HG03175 (cell line): ENCODE data around the gene SNPH.

Source experiments
- ATAC-seq: cut with Tn5 transposase; IDR thresholded peaks from one replicate; pipeline ENCODE4 v1.9.1; 2021; ENCODE audit warnings: mild to moderate bottlenecking, moderate library complexity; ENCODE audit not compliant: unreplicated experiment

The SNPH gene

DNA sequence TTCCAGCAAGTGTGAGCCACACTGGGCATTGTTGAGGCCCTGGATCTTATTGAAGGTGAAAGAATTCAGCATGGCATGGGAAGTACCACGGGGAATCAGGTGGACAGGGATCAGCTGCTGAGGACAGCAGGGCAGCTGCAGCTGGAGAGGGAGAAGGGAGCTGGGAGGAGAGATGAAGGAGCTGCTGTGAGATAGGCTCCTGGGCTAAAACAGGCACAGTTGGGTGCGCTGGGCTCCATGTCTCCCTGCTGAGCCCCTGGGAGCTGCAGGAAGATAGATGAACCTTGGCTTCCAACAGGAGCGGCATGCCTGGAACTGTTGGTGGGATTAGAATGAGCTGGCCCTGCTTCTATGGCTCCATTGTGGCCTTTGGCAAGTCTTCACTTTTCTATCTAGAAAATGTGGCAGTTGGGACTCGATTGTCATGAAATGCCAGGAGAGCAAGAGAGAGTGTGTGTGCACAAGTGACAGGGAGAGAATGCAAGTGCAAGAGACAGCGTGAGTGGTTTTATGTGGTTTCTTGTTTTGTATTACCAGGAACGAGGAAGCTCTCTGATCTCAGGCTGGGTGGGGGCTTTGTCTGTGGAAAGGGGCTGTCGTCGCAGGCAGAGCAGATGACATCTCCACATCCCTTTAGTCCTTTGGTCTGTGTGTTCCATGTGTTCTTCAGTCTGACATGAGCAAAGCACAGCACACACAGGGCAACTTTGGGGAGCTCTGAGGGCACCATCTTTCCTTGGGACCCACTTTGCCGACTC lies 20.4 kb downstream of the SNPH start:
- ATAC-seq: no peak

DNA sequence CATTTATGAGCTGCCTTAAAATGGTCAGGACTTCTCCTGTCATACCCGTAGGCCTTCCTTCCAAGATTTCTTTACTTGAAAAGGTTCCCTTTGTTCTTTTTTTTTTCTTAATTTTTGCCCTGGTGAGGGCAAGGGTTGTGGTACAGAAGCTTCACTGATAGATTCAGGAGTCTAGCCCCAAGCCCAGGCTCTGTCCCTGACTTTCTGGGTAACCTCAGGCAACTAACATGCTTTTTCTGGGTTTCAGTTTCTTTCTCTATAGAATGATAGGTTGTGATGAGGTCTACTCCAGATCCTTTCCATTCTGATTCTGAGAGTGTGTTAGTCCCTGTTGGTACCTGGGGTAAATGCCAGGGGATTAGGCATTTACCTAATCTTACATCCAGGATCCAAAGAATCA lies 21.2 kb downstream of the SNPH start:
- no peak for ATAC-seq

DNA sequence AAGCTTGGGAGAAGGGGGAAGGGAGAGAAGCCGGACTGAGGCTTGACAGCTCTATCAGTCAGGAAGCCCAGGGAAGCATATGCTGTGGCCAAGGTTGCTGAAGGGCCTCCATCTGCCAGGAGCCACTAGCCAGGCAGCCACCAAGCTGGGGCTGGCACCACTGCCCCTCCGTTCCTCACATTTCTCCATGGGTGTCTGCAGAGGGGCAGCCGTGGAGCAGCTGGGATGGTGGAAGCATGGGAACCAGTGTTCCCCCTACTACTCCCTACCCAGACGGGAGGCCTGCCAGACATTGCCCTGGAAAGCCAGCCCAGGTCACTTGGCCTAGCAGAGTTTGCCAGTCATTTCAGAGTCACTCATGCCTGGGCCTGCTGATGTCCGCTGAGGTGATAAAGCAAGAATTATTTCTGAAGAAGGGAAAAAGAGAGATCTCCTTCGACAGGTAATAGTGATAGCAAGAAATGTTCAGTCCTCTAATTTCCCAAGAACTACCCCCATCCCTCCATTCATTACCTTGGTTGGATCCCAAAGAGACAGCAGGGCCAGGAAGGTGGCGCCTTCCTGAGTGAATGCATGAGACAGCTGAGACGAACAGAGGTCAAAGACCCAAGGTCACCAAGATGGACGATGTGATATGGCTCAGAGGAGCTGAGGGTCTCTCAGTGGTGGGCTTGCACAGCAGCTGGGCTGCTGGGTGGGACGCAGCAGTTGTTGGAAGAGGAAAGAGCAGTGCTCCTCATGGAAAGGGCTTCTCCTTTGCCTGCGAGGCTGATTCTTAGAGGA lies 21.9 kb downstream of the SNPH start:
- no peak for ATAC-seq

DNA sequence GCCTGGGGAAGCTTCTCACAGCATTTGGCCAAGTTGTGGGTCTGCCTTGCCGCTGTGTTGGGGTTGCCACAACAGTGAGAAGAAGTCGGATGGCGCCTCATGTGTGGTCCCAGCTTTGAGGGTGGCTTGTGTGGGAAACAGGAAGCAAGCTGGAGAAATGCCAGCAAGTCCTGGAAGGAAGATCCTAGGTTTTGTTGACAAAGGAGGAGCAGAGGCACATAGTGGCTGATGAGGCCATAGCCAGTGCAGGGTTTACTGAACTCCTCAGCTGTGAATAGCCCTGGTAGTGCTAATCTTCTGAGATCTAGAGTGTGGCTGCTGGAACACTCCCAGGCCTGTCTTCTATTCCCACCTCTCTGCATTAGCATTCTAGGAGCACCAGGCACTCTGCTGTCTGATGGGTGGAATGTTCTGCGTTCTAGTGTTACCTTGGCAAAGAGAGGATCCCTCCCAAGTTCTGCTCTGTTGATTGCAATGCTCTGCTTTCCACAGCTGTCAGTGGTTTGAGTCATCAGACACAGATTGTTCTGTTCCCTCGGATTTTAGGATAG lies 25.2 kb downstream of the SNPH start:
- ATAC-seq: no peak

DNA sequence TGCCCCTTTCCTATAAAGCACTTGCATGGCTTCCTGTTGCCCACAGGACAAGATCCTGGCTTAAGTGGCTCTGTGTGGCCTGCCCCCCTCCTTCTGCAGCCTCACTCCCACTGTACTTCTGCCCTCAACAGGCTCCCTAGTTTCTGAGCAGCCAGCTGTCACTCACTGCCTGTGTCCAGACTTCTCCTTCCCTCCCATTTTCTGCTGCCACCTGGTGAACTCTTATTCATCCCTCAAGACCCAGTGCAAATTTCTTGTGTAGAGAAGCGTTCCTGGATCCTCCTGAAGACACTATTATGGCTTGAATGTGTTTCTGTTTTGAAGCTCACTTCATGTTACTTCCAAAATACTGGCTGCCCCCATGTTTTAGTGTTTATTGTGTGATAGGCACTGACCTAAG lies 26.5 kb downstream of the SNPH start:
- no peak for ATAC-seq

DNA sequence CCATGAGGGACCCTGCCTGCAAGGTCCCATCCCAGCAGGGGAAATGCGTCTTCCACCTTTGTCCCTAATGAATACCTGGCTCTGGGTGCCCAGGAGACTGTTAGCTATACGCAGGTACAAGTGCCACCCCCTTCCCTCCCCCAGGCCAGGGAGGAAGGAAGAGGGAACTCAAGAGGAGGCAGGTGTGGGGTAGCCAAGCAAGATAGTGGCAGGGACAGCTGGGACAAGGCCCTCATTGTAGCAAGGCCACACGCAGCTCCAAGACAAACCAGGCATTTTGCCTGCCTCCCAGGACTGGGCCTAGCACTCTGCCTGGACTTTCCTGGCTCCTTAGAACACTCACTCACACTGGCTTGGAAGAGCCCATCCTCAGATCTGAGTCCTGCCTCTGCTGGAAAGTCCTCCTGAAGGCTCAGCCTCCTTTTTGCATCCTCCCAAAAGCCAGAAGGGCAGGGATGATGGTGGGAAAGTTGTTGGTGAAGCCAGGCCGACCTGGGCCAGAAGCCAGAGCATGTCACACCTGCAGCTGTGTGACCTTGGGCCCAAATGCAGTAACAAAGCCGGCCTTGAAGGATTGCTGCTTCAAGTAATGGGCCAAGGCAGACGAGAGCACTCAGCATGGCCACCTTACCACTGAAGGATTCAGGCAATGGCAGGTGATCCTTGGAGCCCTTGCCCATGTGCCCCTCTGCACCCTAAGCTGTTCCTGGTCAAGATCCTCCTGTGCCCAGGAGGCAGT lies 27.7 kb downstream of the SNPH start:
- ATAC-seq: no peak

DNA sequence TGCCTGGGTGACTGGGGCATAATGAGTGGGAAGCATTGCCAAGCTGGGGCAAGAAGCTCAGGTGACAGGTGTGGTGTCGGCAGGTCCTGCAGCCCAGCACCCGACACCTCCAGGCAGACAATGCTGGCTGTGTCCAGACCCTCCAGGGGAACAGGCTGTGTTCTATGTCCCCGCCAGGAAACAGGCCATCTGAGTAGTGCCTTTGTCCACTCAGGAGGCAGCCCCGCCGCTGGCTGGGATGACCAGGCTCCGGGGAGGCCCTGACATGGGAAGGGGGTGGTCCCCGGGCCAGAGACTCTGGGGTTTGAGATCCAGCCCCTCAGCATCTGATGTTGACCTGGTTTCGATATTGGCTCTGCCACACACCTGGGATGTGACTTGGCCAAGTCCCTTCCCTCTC lies 28.4 kb downstream of the SNPH start:
- ATAC-seq: no peak

DNA sequence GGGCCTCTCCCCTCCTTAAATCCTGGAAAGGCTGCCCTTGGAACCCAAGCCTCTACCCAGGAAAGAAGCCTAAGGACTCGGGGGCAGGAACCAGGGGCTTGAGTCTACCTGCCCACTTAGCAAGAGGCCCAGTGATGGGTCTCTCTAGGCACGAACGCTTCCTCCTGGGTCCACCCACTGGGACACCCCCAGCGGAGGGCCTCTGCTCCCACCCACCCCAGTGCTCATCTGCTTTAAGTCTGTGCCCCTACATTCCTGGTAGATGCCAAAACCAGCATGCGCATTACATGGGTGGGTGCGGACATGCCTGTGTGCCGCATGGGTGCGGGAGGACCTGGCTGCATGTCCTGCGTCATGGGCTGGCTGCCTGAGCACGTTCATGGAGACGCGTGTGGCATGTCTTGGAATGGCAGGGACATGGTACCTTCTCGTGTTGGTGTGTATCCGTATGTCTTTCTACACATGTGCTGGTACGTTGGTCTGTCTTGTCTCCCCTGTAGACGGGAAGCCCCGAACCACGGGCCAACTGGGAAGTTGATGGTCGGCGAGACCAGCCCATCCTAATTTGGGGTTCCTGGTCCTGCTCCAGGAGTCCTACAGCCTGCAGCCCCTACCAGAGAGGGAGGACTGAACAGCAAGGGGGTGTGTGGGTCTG lies 29.3 kb downstream of the SNPH start:
- no peak for ATAC-seq

DNA sequence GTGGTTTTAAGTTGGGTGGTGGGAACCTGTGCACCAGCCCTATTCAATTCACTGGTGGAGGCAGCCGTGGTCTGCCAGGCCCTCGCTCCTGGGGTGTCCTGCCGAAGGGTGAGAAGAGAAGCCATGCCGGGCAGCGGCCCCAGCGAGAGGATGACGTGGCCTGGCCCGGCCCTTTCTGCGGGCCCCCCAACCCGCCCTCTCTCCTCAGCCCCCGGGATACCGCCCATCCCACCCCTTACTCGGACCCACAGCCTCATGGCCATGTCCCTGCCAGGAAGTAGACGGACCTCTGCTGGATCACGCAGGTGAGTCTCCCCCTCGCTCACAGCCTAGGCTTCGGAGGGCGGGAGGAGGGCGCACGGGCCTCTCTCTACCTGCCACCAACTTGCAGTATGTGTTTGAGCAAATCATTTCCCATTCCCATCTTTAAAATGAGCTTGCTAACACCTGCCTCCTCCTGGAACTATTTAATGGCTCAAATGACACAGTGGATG lies 30.1 kb downstream of the SNPH start:
- no peak for ATAC-seq

DNA sequence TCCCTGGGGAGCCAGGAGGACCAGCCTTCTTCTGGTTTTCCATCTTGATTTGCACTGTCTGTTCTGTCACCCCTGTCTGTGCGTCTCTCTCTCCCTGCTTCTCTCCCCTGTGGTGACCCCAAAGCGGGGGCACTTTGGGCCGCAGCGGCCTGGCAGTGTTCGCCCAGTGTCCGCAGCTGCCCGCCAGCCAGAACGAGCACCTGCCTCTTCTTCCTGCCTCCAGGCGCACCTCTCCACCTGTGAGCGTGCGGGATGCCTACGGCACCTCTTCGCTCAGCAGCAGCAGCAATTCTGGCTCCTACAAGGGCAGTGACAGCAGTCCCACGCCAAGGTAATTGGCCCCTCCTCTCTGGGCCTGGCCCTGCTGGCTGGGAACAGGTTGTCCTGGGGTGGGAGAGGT lies 30.8 kb downstream of the SNPH start:
- no peak for ATAC-seq

DNA sequence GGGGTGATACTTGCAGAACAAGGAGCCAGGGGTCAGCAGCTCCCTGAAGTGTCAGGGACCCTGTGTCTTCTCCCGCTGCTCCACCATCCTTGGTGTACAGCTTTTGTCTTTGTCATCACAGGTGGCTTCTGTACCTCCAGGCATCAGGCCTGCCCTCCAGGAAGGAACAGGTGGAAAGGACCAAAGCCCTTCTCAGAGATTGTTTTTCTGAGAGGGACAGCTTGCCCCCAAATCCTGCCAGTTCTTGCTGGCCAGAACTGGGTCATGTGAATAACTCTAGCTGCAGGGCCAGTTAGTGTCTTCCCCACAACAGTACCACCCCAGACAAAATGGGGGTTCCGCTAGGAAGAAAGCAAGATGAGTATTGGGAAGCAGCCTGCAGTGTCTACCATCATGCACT lies 31.4 kb downstream of the SNPH start:
- ATAC-seq: no peak

DNA sequence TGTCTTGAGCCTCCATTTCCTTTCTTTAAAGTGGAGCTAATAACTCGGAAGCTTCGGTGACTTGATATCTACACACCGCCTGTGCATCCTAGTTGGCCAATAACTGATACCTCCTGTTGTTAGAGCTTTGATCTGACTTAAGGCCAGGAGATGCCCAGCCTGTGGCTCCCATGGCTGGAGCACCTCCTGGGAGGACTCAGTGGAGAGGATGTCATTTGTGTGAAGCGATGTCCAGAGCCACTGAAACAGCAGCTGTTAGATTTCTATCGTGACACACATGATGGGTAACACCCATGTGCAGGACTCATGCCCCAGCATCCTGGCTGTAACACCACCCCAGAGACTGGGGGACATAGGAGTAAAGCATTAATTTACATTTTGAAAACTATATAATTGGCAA lies 32.1 kb downstream of the SNPH start:
- ATAC-seq: no peak

DNA sequence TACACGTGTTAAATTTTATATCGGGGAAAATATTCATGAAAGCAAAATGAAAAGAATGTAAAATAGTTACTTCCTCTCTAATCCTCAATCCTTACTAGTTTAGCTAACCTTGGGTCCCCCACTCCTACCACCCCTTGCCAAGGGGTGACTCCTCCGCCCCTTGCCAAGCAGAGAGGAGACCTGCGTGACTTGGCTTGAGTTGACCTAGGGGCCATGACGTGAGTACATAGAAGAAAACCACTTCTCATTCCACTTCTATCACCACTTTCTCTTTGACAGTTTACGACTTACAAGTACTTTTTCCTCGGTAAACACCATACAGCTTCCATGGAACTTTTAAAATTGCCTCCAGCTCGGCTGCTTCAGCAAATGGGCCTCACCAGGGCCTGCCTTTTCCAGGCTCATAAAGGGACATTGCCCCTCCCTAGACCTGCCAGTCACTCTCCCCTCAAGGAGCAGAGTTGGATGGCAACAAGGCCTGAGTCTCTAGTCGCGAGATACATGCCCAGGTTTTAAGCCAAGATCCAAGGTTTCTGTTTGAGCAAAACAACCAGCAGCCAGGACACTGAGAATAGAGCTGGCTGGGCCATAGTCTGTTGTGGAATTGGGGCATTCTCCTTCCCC lies 32.9 kb downstream of the SNPH start:
- no peak for ATAC-seq

DNA sequence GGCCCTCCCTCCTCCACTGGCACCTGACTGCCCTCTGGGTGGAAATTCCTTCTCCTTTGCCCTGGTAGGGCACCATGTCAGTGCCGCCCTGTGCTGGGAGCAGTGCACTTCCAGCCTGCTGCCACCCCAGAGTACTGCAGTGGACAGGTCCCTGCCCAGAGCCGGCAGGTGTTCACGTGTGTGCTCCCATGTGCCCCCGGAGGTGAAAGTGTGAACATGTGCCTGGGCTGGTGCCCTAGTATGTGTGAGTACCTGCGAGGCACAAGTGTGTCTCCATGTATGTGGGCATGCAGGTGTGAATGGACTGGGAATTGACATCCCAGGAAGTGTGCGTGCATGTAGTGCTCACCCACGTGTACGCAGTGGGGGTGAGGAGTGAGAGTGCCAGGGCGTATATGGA lies 33.4 kb downstream of the SNPH start:
- no peak for ATAC-seq

DNA sequence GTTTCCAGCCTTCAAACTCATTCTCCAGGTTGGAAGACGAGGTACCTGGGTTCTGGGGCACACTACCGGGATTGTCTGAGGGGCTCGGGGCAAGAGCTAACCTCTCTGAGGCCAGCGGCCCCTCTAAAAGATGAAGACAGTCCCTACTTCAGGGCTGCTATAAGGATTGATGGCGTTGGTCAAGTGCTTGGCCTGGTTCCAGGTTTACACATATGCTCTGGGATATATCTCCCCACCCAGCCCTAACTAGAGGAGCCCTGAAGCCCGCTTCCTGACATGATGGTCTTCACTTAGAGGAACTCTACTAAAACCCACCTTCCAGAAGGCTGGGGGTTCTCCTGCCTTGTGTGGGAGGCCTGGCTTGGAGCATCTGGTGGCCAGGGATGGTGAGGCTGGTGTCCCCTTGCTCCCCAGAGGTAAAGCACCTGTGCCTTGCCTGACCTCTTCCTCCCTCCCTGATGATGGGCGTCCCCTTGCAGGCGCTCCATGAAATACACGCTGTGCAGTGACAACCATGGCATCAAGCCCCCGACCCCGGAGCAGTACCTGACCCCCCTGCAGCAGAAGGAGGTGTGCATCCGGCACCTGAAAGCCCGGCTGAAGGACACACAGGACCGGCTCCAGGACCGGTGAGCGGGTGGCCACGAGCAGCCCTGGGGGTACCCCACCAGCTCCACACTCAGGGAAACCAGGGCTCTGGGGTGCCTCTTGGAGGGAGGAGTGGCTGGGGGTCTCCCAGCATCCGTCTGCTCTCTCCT lies 34.2 kb downstream of the SNPH start:
- no peak for ATAC-seq

DNA sequence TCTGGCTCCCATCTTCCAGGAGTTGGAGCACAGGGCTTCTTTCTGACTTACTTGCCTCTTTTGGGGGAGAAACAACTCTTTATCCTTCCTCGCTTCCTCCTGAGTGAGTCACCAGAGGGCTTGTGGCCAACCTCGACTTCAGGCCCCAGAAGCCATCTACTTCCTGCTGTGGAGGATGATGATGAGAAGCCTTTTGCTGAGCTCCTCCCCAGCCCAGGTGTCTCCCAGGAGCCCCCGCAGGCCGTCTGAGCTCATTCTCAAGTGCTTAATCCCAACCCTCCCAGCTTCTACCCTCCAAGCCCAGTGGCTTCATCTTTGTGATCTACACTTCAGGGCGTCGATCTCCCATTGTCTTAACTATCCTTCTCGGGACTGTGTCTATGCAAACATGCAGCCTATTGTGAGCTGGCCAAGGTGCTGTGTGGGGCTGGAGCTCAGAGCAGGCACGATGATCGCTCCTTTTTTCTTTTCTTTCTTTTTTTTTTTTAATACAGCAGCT lies 35.0 kb downstream of the SNPH start:
- ATAC-seq: no peak

DNA sequence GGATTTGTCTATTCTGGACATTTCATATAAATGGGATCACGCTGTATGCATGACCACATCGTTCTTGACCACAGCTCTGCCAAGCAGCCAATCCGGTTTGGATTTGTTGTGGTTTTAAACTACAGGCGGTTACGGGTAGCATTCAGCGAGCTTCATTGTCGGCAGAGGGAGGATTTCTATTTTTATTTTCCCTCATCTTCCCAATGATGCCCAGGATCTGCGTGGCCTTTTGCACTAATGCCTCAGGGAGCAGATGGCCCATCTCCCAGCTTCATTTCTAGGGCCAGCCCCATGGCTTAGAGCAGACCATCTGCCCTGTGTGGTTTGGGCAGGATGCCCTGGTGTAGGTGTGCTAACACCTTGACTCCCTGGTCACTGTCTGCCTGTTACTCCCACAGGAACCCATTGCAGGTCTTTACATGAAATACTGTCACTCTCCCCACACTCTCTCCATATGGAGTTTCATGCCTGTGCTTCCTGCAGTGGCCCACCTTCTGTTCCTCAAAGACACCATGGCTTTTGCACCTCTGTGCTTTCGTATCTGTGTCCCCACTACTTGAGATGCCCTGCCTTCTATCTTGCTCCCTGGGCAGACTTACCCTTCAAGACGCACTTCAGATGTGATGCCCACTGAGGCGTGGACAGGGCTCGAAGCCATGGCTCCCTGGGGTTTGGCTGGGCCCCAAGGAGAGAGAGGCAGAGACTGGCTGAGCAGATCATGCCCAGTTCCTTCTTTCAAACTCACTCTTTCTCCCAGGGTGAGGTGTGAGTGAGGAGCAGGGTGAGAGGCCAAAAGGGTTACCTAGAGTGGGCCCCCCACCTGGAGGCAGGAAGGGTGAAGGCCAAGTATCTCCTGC lies 36.8 kb downstream of the SNPH start:
- no peak for ATAC-seq

DNA sequence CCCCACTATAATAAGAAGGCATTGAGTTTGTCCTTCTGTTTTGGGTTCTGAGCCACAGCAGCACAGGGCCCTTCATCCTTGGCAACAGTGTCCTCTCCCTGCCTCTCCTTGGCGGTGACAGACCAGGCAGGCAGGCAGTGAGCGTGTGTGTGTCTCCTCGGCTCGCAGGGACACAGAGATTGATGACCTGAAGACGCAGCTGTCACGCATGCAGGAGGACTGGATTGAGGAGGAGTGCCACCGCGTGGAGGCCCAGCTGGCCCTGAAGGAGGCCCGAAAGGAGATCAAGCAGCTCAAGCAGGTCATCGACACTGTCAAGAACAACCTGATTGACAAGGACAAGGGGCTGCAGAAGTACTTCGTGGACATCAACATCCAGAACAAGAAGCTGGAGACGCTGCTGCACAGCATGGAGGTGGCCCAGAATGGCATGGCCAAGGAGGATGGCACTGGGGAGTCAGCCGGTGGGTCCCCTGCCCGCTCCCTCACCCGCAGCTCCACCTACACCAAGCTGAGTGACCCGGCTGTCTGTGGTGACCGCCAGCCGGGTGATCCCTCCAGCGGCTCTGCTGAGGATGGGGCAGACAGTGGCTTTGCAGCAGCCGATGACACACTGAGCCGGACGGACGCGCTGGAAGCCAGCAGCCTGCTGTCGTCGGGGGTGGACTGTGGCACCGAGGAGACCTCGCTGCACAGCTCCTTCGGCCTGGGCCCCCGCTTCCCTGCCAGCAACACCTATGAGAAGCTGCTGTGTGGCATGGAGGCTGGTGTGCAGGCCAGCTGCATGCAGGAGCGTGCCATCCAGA lies 38.8 kb downstream of the SNPH start:
- ATAC-seq: no peak
